ENCODE measurements around the gene RPS3A. TPM values are rescaled to one million over a fixed set of nuclear protein-coding genes. Genes with fewer than 3 reads are reported as not detected.
"Not testable (repeated sequence)": the region's sequence is repeated elsewhere in the genome, so short reads cannot be mapped to it uniquely, and the experiment has no call there.

The RPS3A gene
- total RNA-seq, 1 experiment from 2014 or later: 1,868 TPM

DNA sequence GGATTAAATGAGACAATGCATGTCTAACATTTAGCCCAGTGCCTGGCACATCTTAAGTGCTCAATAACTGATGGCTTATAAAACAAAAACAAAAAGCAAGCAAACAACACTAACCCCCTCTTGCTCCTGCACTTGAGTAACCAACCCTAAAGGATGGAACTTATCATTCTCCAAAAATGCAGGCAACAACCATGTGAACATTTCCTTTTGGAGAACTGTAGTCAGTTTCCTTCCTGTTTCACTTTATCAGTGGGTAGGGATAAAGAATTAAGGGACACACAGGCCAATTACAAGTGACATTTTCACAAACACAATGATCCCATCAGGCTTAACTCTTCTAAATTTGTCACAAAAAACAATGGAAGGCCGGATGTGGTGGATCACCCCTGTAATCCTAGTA, 30.4 kb downstream of the RPS3A start:
- no peaks in the 10 kb centered on the region for H3K4me1 Mint-ChIP-seq (ENCODE audit: low read depth, unreplicated experiment)
- H3K36me3 Mint-ChIP-seq (ENCODE audit: insufficient read depth, unreplicated experiment): peaks cover 53% of the 10 kb centered on the region
- no peaks in the 10 kb centered on the region for H3K9me3 ChIP-seq
- H3K4me1 ChIP-seq: no peaks in the 10 kb centered on the region
- H3K36me3 ChIP-seq (ENCODE audit: control insufficient read depth, insufficient read depth, low read length): peaks cover 4% of the 10 kb centered on the region
- TF ChIP-seq, protein P1, sequence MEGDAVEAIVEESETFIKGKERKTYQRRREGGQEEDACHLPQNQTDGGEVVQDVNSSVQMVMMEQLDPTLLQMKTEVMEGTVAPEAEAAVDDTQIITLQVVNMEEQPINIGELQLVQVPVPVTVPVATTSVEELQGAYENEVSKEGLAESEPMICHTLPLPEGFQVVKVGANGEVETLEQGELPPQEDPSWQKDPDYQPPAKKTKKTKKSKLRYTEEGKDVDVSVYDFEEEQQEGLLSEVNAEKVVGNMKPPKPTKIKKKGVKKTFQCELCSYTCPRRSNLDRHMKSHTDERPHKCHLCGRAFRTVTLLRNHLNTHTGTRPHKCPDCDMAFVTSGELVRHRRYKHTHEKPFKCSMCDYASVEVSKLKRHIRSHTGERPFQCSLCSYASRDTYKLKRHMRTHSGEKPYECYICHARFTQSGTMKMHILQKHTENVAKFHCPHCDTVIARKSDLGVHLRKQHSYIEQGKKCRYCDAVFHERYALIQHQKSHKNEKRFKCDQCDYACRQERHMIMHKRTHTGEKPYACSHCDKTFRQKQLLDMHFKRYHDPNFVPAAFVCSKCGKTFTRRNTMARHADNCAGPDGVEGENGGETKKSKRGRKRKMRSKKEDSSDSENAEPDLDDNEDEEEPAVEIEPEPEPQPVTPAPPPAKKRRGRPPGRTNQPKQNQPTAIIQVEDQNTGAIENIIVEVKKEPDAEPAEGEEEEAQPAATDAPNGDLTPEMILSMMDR (IDR thresholded peaks at IDR 0.05; ENCODE audit: insufficient read depth in 1 of 2, low read depth in 1 of 2, low read length in 1 of 2, severe bottlenecking in 1 of 2, unreplicated experiment in 1 of 2): no peak
- no peak overlapping the region for H3K27ac Mint-ChIP-seq (ENCODE audit: unreplicated experiment)
- intact Hi-C loops (cut with micrococcal nuclease; ENCODE audit: unreplicated experiment): no loop called here
- H3K27me3 ChIP-seq (replicated peaks; ENCODE audit: control insufficient read depth, insufficient read depth, low read length): no peaks in the 10 kb centered on the region
- H3K4me3 ChIP-seq (ENCODE audit: low read depth, low read length): no peak overlapping the region
- no TSS peak for BruUV-seq (replicated peaks)
- no peaks in the 10 kb centered on the region for H3K9me3 Mint-ChIP-seq (ENCODE audit: unreplicated experiment)
- no peak for DNase-seq
- H3K4me3 Mint-ChIP-seq (ENCODE audit: unreplicated experiment): no peak overlapping the region
- CTCF ChIA-PET: no interaction called here
- H3K27me3 Mint-ChIP-seq (ENCODE audit: insufficient read depth, unreplicated experiment): no peaks in the 10 kb centered on the region
- POLR2A ChIA-PET: no interaction called here

- CTCF ChIA-PET: no interaction called here
- no peak overlapping the region for H3K4me3 ChIP-seq (ENCODE audit: low read depth, low read length)
- DNase-seq: no peak
- intact Hi-C loops (cut with micrococcal nuclease; ENCODE audit: unreplicated experiment): no loop called here
- no peaks in the 10 kb centered on the region for H3K27me3 ChIP-seq (replicated peaks; ENCODE audit: control insufficient read depth, insufficient read depth, low read length)
- Mint-ChIP-seq H3K27ac (ENCODE audit: unreplicated experiment) (no peak overlapping the region), H3K36me3 (ENCODE audit: insufficient read depth, unreplicated experiment) (peaks cover 40% of the 10 kb centered on the region), H3K9me3 (ENCODE audit: unreplicated experiment) (no peaks in the 10 kb centered on the region), H3K4me3 (ENCODE audit: unreplicated experiment) (no peak overlapping the region), H3K27me3 (ENCODE audit: insufficient read depth, unreplicated experiment) (no peaks in the 10 kb centered on the region), H3K4me1 (ENCODE audit: low read depth, unreplicated experiment) (no peaks in the 10 kb centered on the region)
- POLR2A ChIA-PET: interaction anchor here (0.5 kb wide), 1 partner anchor 132 kb away, joined by 3 read pairs; no protein-coding TSS in a partner anchor
- no peaks in the 10 kb centered on the region for H3K4me1 ChIP-seq
- no TSS peak for BruUV-seq (replicated peaks)
- peaks cover 4% of the 10 kb centered on the region for H3K36me3 ChIP-seq (ENCODE audit: control insufficient read depth, insufficient read depth, low read length)
- H3K9me3 ChIP-seq: no peaks in the 10 kb centered on the region
- TF ChIP-seq, protein P1 (IDR thresholded peaks at IDR 0.05; ENCODE audit: insufficient read depth in 1 of 2, low read depth in 1 of 2, low read length in 1 of 2, severe bottlenecking in 1 of 2, unreplicated experiment in 1 of 2): no peak
Measured at GRCh38 chr4:151133311-151133710, 33.9 kb downstream of the RPS3A start.

DNA sequence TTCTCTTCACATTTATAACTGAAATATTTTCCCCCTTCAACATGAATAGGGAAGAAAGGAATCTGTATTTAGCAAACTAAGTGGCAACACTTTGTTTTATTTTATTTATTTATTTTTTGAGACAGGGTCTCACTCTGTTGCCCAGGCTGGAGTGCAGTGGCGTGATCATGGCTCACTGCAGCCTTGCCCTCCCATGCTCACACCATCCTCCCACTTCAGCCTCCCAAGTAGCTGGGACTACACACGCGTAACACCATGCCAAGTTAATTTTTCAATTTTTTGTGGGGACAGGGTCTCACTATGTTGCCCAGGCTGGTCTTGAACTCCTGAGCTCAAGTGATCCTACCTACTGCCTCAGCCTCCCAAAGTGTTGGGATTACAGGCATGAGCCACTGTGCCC, 36.6 kb downstream of the RPS3A start:
- intact Hi-C loops (cut with micrococcal nuclease; ENCODE audit: unreplicated experiment): not testable (repeated sequence)

DNA sequence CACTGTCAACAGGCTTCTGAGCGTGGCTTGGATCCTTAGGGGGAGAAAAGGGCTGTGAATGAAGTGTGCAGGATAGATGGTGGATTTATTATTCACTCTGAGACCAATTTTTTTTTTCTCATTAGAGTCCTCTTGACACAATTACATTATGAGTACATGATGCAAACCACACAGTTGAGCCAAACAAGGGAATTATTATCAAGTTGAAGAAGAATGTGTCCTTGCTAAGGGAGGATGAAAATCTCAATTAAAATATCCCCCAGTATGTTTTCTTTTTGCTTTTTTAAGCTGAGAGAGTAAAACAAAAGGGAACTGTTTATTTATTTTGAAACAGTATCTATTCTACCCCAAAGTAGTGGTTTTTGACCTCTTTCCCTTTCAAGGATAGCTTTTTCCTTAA, 40.4 kb downstream of the RPS3A start:
- Mint-ChIP-seq H3K27ac (ENCODE audit: unreplicated experiment) (no peak overlapping the region), H3K36me3 (ENCODE audit: insufficient read depth, unreplicated experiment) (peaks cover 28% of the 10 kb centered on the region)
- BruUV-seq (replicated peaks): no TSS peak

More for the DNA sequence above, 36.6 kb downstream of the RPS3A start:
- CTCF ChIA-PET; H3K4me1 Mint-ChIP-seq (ENCODE audit: low read depth, unreplicated experiment); H3K4me3 Mint-ChIP-seq (ENCODE audit: unreplicated experiment); H3K27me3 ChIP-seq (replicated peaks; ENCODE audit: control insufficient read depth, insufficient read depth, low read length); H3K27me3 Mint-ChIP-seq (ENCODE audit: insufficient read depth, unreplicated experiment); DNase-seq; H3K27ac Mint-ChIP-seq (ENCODE audit: unreplicated experiment); H3K9me3 Mint-ChIP-seq (ENCODE audit: unreplicated experiment); H3K4me3 ChIP-seq (ENCODE audit: low read depth, low read length); POLR2A ChIA-PET; H3K4me1 ChIP-seq; H3K36me3 ChIP-seq (ENCODE audit: control insufficient read depth, insufficient read depth, low read length); BruUV-seq (replicated peaks); H3K9me3 ChIP-seq: not testable (repeated sequence)
- peaks cover 31% of the 10 kb centered on the region for H3K36me3 Mint-ChIP-seq (ENCODE audit: insufficient read depth, unreplicated experiment)

More for the DNA sequence above, 40.4 kb downstream of the RPS3A start:
- intact Hi-C loops (cut with micrococcal nuclease; ENCODE audit: unreplicated experiment): no loop called here
- no peak overlapping the region for H3K4me3 ChIP-seq (ENCODE audit: low read depth, low read length)
- ChIA-PET CTCF (no interaction called here), POLR2A (no interaction called here)
- H3K4me1 ChIP-seq: no peaks in the 10 kb centered on the region
- no peaks in the 10 kb centered on the region for H3K9me3 ChIP-seq
- no peaks in the 10 kb centered on the region for H3K27me3 ChIP-seq (replicated peaks; ENCODE audit: control insufficient read depth, insufficient read depth, low read length)
- no peaks in the 10 kb centered on the region for H3K4me1 Mint-ChIP-seq (ENCODE audit: low read depth, unreplicated experiment)
- no peaks in the 10 kb centered on the region for H3K9me3 Mint-ChIP-seq (ENCODE audit: unreplicated experiment)
- H3K36me3 ChIP-seq (ENCODE audit: control insufficient read depth, insufficient read depth, low read length): no peaks in the 10 kb centered on the region
- TF ChIP-seq, protein P1 (IDR thresholded peaks at IDR 0.05; ENCODE audit: insufficient read depth in 1 of 2, low read depth in 1 of 2, low read length in 1 of 2, severe bottlenecking in 1 of 2, unreplicated experiment in 1 of 2): no peak
- no peak overlapping the region for H3K4me3 Mint-ChIP-seq (ENCODE audit: unreplicated experiment)
- DNase-seq: no peak
- no peaks in the 10 kb centered on the region for H3K27me3 Mint-ChIP-seq (ENCODE audit: insufficient read depth, unreplicated experiment)
